CD4-positive, CD25-positive, alpha-beta regulatory T cell (primary cell): ENCODE data around the gene SEL1L2. TPM values are rescaled to one million over a fixed set of nuclear protein-coding genes. Genes with fewer than 3 reads are reported as not detected.
A peak's percentile ranks its signal among the peaks of the same experiment; 100 is the strongest.

Source experiments
- ATAC-seq, 2 donors: fragments of 150-1000 bp; cut with Tn5 transposase; one replicate each; pipeline ENCODE4 v1.10.0; 2021; ENCODE audit warnings: low read depth in 2 of 2, moderate number of reproducible peaks in 2 of 2, moderate library complexity in 1 of 2
- DNase-seq, 3 donors: peaks; one replicate each; pipeline versions ENCODE4 v3.0.0 to v3.0.0-alpha.2; 2012 to 2022; ENCODE audit warnings: mixed read lengths in 1 of 3
- H3K27ac ChIP-seq: one replicate; pipeline ENCODE4 v1.7.0; 2013; ENCODE audit warnings: mild to moderate bottlenecking, low read length; ENCODE audit not compliant: insufficient read depth, poor library complexity, severe bottlenecking
- H3K27me3 ChIP-seq: one replicate; pipeline ENCODE4 v1.7.0; 2013; ENCODE audit warnings: low read length; ENCODE audit not compliant: control insufficient read depth, insufficient read depth
- H3K36me3 ChIP-seq: one replicate; pipeline ENCODE4 v1.7.0; 2013; ENCODE audit warnings: mild to moderate bottlenecking, low read length, moderate library complexity; ENCODE audit not compliant: control insufficient read depth, insufficient read depth
- H3K4me1 ChIP-seq: 2 replicates; pipeline ENCODE4 v1.7.0; 2013; ENCODE audit warnings: mild to moderate bottlenecking, low read length; ENCODE audit not compliant: insufficient read depth, control insufficient read depth, poor library complexity, severe bottlenecking
- H3K4me3 ChIP-seq: one replicate; pipeline ENCODE4 v1.7.0; 2013; ENCODE audit warnings: low read depth, mild to moderate bottlenecking, low read length, moderate library complexity
- H3K9me3 ChIP-seq, 2 experiments: 1 replicate in 1 of 2; 2 replicates in 1 of 2; pipeline ENCODE4 v1.7.0; 2013; ENCODE audit warnings: low read length in 2 of 2, mild to moderate bottlenecking in 1 of 2, moderate library complexity in 1 of 2; ENCODE audit not compliant: control insufficient read depth in 2 of 2
- H3K27ac Mint-ChIP-seq, 3 donors: one replicate each; pipeline ENCODE4 v1.8.0; 2020 to 2022; ENCODE audit warnings: mild to moderate bottlenecking in 3 of 3, mixed read lengths in 3 of 3, moderate library complexity in 2 of 3
- H3K27me3 Mint-ChIP-seq: one replicate; pipeline ENCODE4 v1.8.0; 2022; ENCODE audit warnings: mild to moderate bottlenecking, mixed read lengths
- H3K36me3 Mint-ChIP-seq: one replicate; pipeline ENCODE4 v1.8.0; 2020; ENCODE audit warnings: mixed read lengths
- H3K4me1 Mint-ChIP-seq, 4 donors: one replicate each; pipeline ENCODE4 v1.8.0; 2020 to 2022; ENCODE audit warnings: mixed read lengths in 4 of 4, mild to moderate bottlenecking in 1 of 4
- H3K4me3 Mint-ChIP-seq, 4 donors: one replicate each; pipeline ENCODE4 v1.8.0; 2020 to 2022; ENCODE audit warnings: mild to moderate bottlenecking in 4 of 4, mixed read lengths in 4 of 4, moderate library complexity in 3 of 4
- H3K9me3 Mint-ChIP-seq, 7 donors: one replicate each; pipeline ENCODE4 v1.8.0; 2020 to 2022; ENCODE audit warnings: mixed read lengths in 7 of 7, mild to moderate bottlenecking in 3 of 7, moderate library complexity in 2 of 7
- polyA plus RNA-seq, 4 donors: library from polyadenylated mRNA; unstranded; fragments of 300-500 nt; fragmentation: Illumina TruSeq; gene quantifications; one replicate each; pipeline ENCODE4 v1.2.3, GENCODE V29; 2021
- total RNA-seq: library from RNA; stranded (reverse); gene quantifications from one replicate; pipeline ENCODE4 v1.2.3, GENCODE V29; 2022

Gene SEL1L2
- total and polyA plus RNA-seq, 5 donors from 2014 or later: not detected

- Histone ChIP-seq H3K27ac (no peak overlapping the region), H3K4me3 (no peak overlapping the region), H3K9me3 (no peaks in the 10 kb centered on the region), H3K4me1 (no peaks in the 10 kb centered on the region), H3K27me3 (no peaks in the 10 kb centered on the region), H3K36me3 (no peaks in the 10 kb centered on the region)
- Mint-ChIP-seq H3K9me3 (no peaks in the 10 kb centered on the region), H3K4me1 (no peaks in the 10 kb centered on the region), H3K4me3 (no peak overlapping the region), H3K27ac (no peak overlapping the region), H3K27me3 (no peaks in the 10 kb centered on the region), H3K36me3 (no peaks in the 10 kb centered on the region)
- ATAC-seq: no peak
- no peak for DNase-seq
These were observed 115.1 kb downstream of the SEL1L2 start for GRCh38 chr20:13875265-13875811.

- no peaks in the 10 kb centered on the region for H3K4me1 ChIP-seq
- no peak overlapping the region for H3K4me3 Mint-ChIP-seq
- H3K27ac ChIP-seq: no peak overlapping the region
- H3K36me3 Mint-ChIP-seq: no peaks in the 10 kb centered on the region
- no peaks in the 10 kb centered on the region for H3K9me3 Mint-ChIP-seq
- no peak for DNase-seq
- no peaks in the 10 kb centered on the region for H3K27me3 ChIP-seq
- no peaks in the 10 kb centered on the region for H3K4me1 Mint-ChIP-seq
- H3K9me3 ChIP-seq: no peaks in the 10 kb centered on the region
- no peaks in the 10 kb centered on the region for H3K36me3 ChIP-seq
- no peak for ATAC-seq
- no peak overlapping the region for H3K4me3 ChIP-seq
- no peak overlapping the region for H3K27ac Mint-ChIP-seq
- no peaks in the 10 kb centered on the region for H3K27me3 Mint-ChIP-seq
These were observed 115.8 kb downstream of the SEL1L2 start for GRCh38 chr20:13874394-13875157.

- Histone ChIP-seq H3K27me3 (no peaks in the 10 kb centered on the region), H3K4me3 (no peak overlapping the region), H3K27ac (no peak overlapping the region), H3K36me3 (no peaks in the 10 kb centered on the region), H3K9me3 (no peaks in the 10 kb centered on the region), H3K4me1 (no peaks in the 10 kb centered on the region)
- Mint-ChIP-seq H3K4me3 (no peak overlapping the region), H3K9me3 (no peaks in the 10 kb centered on the region), H3K27me3 (no peaks in the 10 kb centered on the region), H3K4me1 (no peaks in the 10 kb centered on the region), H3K36me3 (no peaks in the 10 kb centered on the region), H3K27ac (peak overlapping the region in 1 of 3 donors; percentile 69)
- no peak for DNase-seq
- no peak for ATAC-seq
These were observed 116.6 kb downstream of the SEL1L2 start for GRCh38 chr20:13873831-13874230.

- Histone ChIP-seq H3K9me3 (no peaks in the 10 kb centered on the region), H3K27me3 (no peaks in the 10 kb centered on the region), H3K4me3 (no peak overlapping the region), H3K4me1 (no peaks in the 10 kb centered on the region), H3K36me3 (no peaks in the 10 kb centered on the region), H3K27ac (no peak overlapping the region)
- Mint-ChIP-seq H3K4me1 (no peaks in the 10 kb centered on the region), H3K36me3 (no peaks in the 10 kb centered on the region), H3K27me3 (no peaks in the 10 kb centered on the region), H3K27ac (no peak overlapping the region), H3K4me3 (no peak overlapping the region), H3K9me3 (no peaks in the 10 kb centered on the region)
- ATAC-seq: no peak
- no peak for DNase-seq
These were observed 120.2 kb downstream of the SEL1L2 start for GRCh38 chr20:13870170-13870748.

- Mint-ChIP-seq H3K4me3 (no peak overlapping the region), H3K9me3 (no peaks in the 10 kb centered on the region), H3K36me3 (no peaks in the 10 kb centered on the region), H3K27me3 (no peaks in the 10 kb centered on the region), H3K4me1 (no peaks in the 10 kb centered on the region), H3K27ac (no peak overlapping the region)
- Histone ChIP-seq H3K36me3 (no peaks in the 10 kb centered on the region), H3K9me3 (no peaks in the 10 kb centered on the region), H3K27me3 (no peaks in the 10 kb centered on the region), H3K27ac (no peak overlapping the region), H3K4me1 (no peaks in the 10 kb centered on the region), H3K4me3 (no peak overlapping the region)
- DNase-seq: no peak
- ATAC-seq: no peak
These were observed 122.1 kb downstream of the SEL1L2 start for GRCh38 chr20:13868331-13868730.

- Histone ChIP-seq H3K27ac (no peak overlapping the region), H3K27me3 (no peaks in the 10 kb centered on the region), H3K4me3 (no peak overlapping the region), H3K9me3 (no peaks in the 10 kb centered on the region), H3K4me1 (no peaks in the 10 kb centered on the region), H3K36me3 (no peaks in the 10 kb centered on the region)
- no peaks in the 10 kb centered on the region for H3K27me3 Mint-ChIP-seq
- ATAC-seq (no peak), DNase-seq (no peak)
- no peaks in the 10 kb centered on the region for H3K36me3 Mint-ChIP-seq
- H3K4me1 Mint-ChIP-seq: no peaks in the 10 kb centered on the region
- no peak overlapping the region for H3K4me3 Mint-ChIP-seq
- H3K27ac Mint-ChIP-seq: peak overlapping the region in 1 of 3 donors; percentile 10
- peaks cover 0 to 2% (median 0%) of the 10 kb centered on the region in 7 donors for H3K9me3 Mint-ChIP-seq
These were observed 124.5 kb downstream of the SEL1L2 start for GRCh38 chr20:13865791-13866351.

- DNase-seq: no peak
- Mint-ChIP-seq H3K27ac (no peak overlapping the region), H3K27me3 (no peaks in the 10 kb centered on the region), H3K36me3 (no peaks in the 10 kb centered on the region), H3K9me3 (peaks cover 0 to 7% (median 0%) of the 10 kb centered on the region in 7 donors), H3K4me3 (no peak overlapping the region), H3K4me1 (no peaks in the 10 kb centered on the region)
- no peak for ATAC-seq
- no peak overlapping the region for H3K27ac ChIP-seq
- no peaks in the 10 kb centered on the region for H3K36me3 ChIP-seq
- H3K27me3 ChIP-seq: no peaks in the 10 kb centered on the region
- no peaks in the 10 kb centered on the region for H3K9me3 ChIP-seq
- no peak overlapping the region for H3K4me3 ChIP-seq
- H3K4me1 ChIP-seq: no peaks in the 10 kb centered on the region
These were observed 125.3 kb downstream of the SEL1L2 start for GRCh38 chr20:13865156-13865555.
